CD14-positive monocyte (primary cell): ENCODE data around the gene CGRRF1. TPM values are rescaled to one million over a fixed set of nuclear protein-coding genes. Genes with fewer than 3 reads are reported as not detected.

Experiments used
- DNase-seq, 3 donors: peaks; one replicate each; pipeline ENCODE4 v3.0.0-alpha.2; 2011 to 2022
- H2AFZ ChIP-seq: 2 replicates; pipeline ENCODE4 v1.6.0; 2012; ENCODE audit warnings: mild to moderate bottlenecking, low read depth, low read length, inconsistent platforms; ENCODE audit not compliant: insufficient read depth, poor library complexity, severe bottlenecking
- H3K27ac ChIP-seq, 2 donors: 1 replicate in 1 of 2; 2 replicates in 1 of 2; pipeline ENCODE4 v1.5.1; 2012 to 2013; ENCODE audit warnings: low read length in 2 of 2, control low read depth in 1 of 2, inconsistent platforms in 1 of 2, low read depth in 1 of 2, mild to moderate bottlenecking in 1 of 2
- H3K27me3 ChIP-seq, 2 donors: one replicate each; pipeline versions ENCODE4 v1.6.0 to v1.6.1; 2011 to 2013; ENCODE audit warnings: low read length in 2 of 2; ENCODE audit not compliant: control insufficient read depth in 2 of 2, insufficient read depth in 2 of 2
- H3K36me3 ChIP-seq, 2 donors: replicated peaks in 1 of 2; 1 replicate in 1 of 2; 2 replicates in 1 of 2; pipeline versions ENCODE4 v1.5.1 to v1.6.1; 2012 to 2013; ENCODE audit warnings: low read length in 2 of 2, control low read depth in 1 of 2, inconsistent platforms in 1 of 2, mild to moderate bottlenecking in 1 of 2; ENCODE audit not compliant: insufficient read depth in 2 of 2, control insufficient read depth in 1 of 2
- H3K4me1 ChIP-seq, 2 donors: 1 replicate in 1 of 2; 2 replicates in 1 of 2; pipeline versions ENCODE4 v1.5.1 to v1.6.1; 2012 to 2013; ENCODE audit warnings: low read length in 2 of 2, control low read depth in 1 of 2, inconsistent platforms in 1 of 2, mild to moderate bottlenecking in 1 of 2, moderate library complexity in 1 of 2; ENCODE audit not compliant: insufficient read depth in 2 of 2, control insufficient read depth in 1 of 2
- H3K4me2 ChIP-seq: replicated peaks from 2 replicates; pipeline ENCODE3; 2012; ENCODE audit warnings: low read length, moderate library complexity, mild to moderate bottlenecking; ENCODE audit not compliant: poor library complexity, severe bottlenecking; ENCODE audit errors: extremely low read depth
- H3K4me3 ChIP-seq, 3 experiments: fragments of 200-600 bp in 1 of 3; sonication (generic) in 1 of 3; replicated peaks in 1 of 3; 1 replicate in 2 of 3; 2 replicates in 1 of 3; pipeline ENCODE4 v1.5.1; 2011 to 2013; ENCODE audit warnings: low read length in 3 of 3, mild to moderate bottlenecking in 3 of 3, control low read depth in 2 of 3, low read depth in 2 of 3, inconsistent platforms in 1 of 3, moderate library complexity in 1 of 3
- H3K79me2 ChIP-seq: 2 replicates; pipeline ENCODE4 v1.6.0; 2012; ENCODE audit warnings: mild to moderate bottlenecking, control low read depth, inconsistent platforms, low read length, moderate library complexity; ENCODE audit not compliant: insufficient read depth
- H3K9ac ChIP-seq: 2 replicates; pipeline ENCODE4 v1.6.0; 2017; ENCODE audit warnings: low read length, mild to moderate bottlenecking; ENCODE audit not compliant: insufficient read depth, poor library complexity, severe bottlenecking
- H3K9me3 ChIP-seq, 2 donors: replicated peaks in 1 of 2; 1 replicate in 1 of 2; 2 replicates in 1 of 2; pipeline versions ENCODE4 v1.5.1 to v1.6.1; 2012 to 2013; ENCODE audit warnings: low read length in 2 of 2, control low read depth in 1 of 2; ENCODE audit not compliant: control insufficient read depth in 1 of 2, insufficient read depth in 1 of 2
- H4K20me1 ChIP-seq: 2 replicates; pipeline ENCODE4 v1.6.0; 2012; ENCODE audit warnings: mild to moderate bottlenecking, low read length, control low read depth, moderate library complexity; ENCODE audit not compliant: insufficient read depth
- H3K27ac Mint-ChIP-seq, 7 donors: one replicate each; pipeline ENCODE4 v1.8.0; 2020; ENCODE audit warnings: mild to moderate bottlenecking in 7 of 7, mixed read lengths in 7 of 7, moderate library complexity in 6 of 7, inconsistent platforms in 2 of 7
- H3K27me3 Mint-ChIP-seq, 3 donors: one replicate each; pipeline ENCODE4 v1.8.0; 2021 to 2022; ENCODE audit warnings: low read depth in 3 of 3, mild to moderate bottlenecking in 3 of 3, mixed read lengths in 3 of 3, moderate library complexity in 3 of 3, inconsistent platforms in 1 of 3
- H3K36me3 Mint-ChIP-seq, 2 donors: one replicate each; pipeline ENCODE4 v1.8.0; 2020; ENCODE audit warnings: mixed read lengths in 2 of 2, inconsistent platforms in 1 of 2, mild to moderate bottlenecking in 1 of 2
- H3K4me1 Mint-ChIP-seq: one replicate; pipeline ENCODE4 v1.8.0; 2020; ENCODE audit warnings: mild to moderate bottlenecking, mixed read lengths
- H3K4me3 Mint-ChIP-seq, 2 donors: one replicate each; pipeline ENCODE4 v1.8.0; 2020; ENCODE audit warnings: mild to moderate bottlenecking in 2 of 2, mixed read lengths in 2 of 2, moderate library complexity in 1 of 2
- H3K9me3 Mint-ChIP-seq, 7 donors: one replicate each; pipeline ENCODE4 v1.8.0; 2020 to 2022; ENCODE audit warnings: mixed read lengths in 7 of 7, mild to moderate bottlenecking in 6 of 7, moderate library complexity in 6 of 7, inconsistent platforms in 2 of 7
- WGBS: methylation state at CpG from one replicate; pipeline ENCODE4 v1.1.5; 2013; ENCODE audit warnings: missing lambda C conversion rate; ENCODE audit not compliant: insufficient coverage; 5-methylcytosine and 5-hydroxymethylcytosine counted together
- intact Hi-C, 2 donors: fragments of 100-400 bp; cut with micrococcal nuclease; formaldehyde crosslinking; loops; one replicate each; pipeline versions ENCODE4 v1.15.0 to v1.15.1; 2023
- polyA plus RNA-seq, 3 donors: library from polyadenylated mRNA; depleted of rRNA in 1 of 3; unstranded in 2 of 3; stranded (reverse) in 1 of 3; fragments of 300-500 nt in 2 of 3; fragments of >200 nt in 1 of 3; fragmentation: Illumina TruSeq in 2 of 3; gene quantifications; 1 replicate in 2 of 3; 2 replicates in 1 of 3; pipeline ENCODE4 v1.2.3, GENCODE V29; 2012 to 2021
- TF ChIP-seq, protein P1 (sequence below): fragments of 200-600 bp; IDR thresholded peaks from one replicate; pipeline ENCODE4 v1.8.0; 2022; ENCODE audit warnings: antibody characterized with exemption, mild to moderate bottlenecking

The CGRRF1 gene
- polyA plus RNA-seq, 3 donors = 5.8 to 19.4 (median 18.6) TPM

DNA sequence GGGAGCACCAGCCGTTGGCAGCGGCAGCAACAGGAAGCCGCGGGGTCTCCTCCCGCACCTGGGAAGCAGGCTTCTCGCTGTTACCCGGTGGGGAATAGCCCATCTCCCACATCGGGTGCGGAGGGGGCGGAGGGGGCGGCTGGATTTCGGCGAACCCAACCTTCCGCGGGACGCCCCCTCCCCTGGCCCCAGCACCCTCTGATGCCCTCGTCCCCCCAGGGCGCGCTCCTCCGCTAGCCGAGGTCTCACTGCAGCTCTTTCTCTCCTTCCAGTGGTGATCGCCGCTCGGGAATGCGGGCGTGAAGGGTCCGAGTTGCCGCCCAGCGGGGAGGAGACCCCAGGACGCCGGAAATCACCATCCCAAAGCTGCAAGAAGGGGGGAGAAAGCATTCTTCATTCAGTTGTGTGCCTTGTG, 57.5 kb downstream of the CGRRF1 start:
- H3K36me3 ChIP-seq = no peaks in the 10 kb centered on the region
- H3K9me3 ChIP-seq = peaks cover 2 to 12% of the 10 kb centered on the region in 2 donors
- H3K79me2 ChIP-seq = no peaks in the 10 kb centered on the region
- under 1% methylated on average over 17 of the region's 31 CpGs for WGBS
- H3K27me3 ChIP-seq = peaks cover 31 to 67% of the 10 kb centered on the region in 2 donors
- H3K4me2 ChIP-seq = peak overlapping the region; percentile 99
- Mint-ChIP-seq H3K27ac (no peak overlapping the region), H3K27me3 (peaks cover 50 to 57% (median 56%) of the 10 kb centered on the region in 3 donors), H3K4me1 (peaks cover 28% of the 10 kb centered on the region), H3K4me3 (peak overlapping the region; percentile 95 to 97), H3K9me3 (peaks cover 3 to 14% (median 7%) of the 10 kb centered on the region in 7 donors), H3K36me3 (peaks cover 4 to 10% of the 10 kb centered on the region in 2 donors)
- peaks cover 41 to 49% of the 10 kb centered on the region in 2 donors for H3K4me1 ChIP-seq
- no peak for DNase-seq
- intact Hi-C loops = loop anchor here in 1 of 2 donors (5.0 kb wide), 1 partner anchor 240 kb away; no protein-coding TSS in a partner anchor
- H3K4me3 ChIP-seq = peak overlapping the region; percentile 53 to 84 (median 62)
- no peaks in the 10 kb centered on the region for H4K20me1 ChIP-seq
- H2AFZ ChIP-seq = peak overlapping the region; percentile 98
- no peak overlapping the region for H3K27ac ChIP-seq
- TF ChIP-seq, protein P1, sequence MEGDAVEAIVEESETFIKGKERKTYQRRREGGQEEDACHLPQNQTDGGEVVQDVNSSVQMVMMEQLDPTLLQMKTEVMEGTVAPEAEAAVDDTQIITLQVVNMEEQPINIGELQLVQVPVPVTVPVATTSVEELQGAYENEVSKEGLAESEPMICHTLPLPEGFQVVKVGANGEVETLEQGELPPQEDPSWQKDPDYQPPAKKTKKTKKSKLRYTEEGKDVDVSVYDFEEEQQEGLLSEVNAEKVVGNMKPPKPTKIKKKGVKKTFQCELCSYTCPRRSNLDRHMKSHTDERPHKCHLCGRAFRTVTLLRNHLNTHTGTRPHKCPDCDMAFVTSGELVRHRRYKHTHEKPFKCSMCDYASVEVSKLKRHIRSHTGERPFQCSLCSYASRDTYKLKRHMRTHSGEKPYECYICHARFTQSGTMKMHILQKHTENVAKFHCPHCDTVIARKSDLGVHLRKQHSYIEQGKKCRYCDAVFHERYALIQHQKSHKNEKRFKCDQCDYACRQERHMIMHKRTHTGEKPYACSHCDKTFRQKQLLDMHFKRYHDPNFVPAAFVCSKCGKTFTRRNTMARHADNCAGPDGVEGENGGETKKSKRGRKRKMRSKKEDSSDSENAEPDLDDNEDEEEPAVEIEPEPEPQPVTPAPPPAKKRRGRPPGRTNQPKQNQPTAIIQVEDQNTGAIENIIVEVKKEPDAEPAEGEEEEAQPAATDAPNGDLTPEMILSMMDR = peak; percentile 1
- H3K9ac ChIP-seq = peak overlapping the region; percentile 55

DNA sequence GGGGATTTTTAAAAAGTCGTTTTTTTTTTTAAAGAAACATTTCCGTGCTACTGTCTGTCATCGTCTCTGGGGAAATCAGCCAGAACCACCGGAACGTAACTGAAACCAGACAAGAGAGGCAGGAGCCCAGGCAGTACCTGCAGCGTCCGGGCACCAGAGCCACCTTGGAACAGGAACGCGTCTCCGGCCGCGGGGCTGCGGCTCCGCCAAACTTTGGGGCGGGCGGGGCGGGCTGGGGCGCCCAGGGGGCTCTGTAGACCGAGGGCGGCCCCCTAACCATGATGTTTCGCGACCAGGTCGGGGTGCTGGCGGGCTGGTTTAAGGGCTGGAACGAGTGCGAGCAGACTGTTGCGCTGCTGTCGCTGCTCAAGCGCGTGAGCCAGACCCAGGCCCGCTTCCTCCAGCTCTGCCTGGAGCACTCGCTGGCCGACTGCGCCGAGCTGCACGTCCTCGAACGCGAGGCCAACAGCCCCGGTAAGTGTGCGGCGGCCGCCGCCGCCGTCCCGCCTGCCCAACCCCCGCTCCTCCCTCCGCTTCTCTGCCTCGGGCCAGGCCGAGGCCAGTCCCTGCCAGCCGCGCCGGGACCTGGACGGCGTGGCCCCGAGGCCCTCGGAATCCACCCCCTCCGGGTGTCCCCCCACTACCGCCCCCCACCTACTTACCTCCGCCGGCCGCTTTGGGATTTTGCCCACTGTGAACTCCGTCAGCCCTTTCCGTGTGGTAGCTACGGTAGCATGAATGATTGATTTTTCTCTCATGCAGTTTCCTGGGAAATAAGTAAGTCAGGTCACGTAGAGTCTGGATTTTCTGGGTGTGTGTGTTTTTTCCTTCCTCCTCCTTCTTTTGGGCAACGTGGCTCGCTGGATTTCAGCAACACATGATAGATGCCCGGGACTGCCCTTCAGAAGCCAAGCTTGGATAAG, 58.2 kb downstream of the CGRRF1 start:
- H3K4me1 Mint-ChIP-seq = peaks cover 28% of the 10 kb centered on the region
- peak overlapping the region; percentile 95 to 97 for H3K4me3 Mint-ChIP-seq

More for the DNA sequence above, 58.2 kb downstream of the CGRRF1 start:
- Histone ChIP-seq H3K79me2 (no peaks in the 10 kb centered on the region), H4K20me1 (no peaks in the 10 kb centered on the region), H3K36me3 (no peaks in the 10 kb centered on the region), H2AFZ (peak overlapping the region; percentile 98), H3K4me3 (peak overlapping the region; percentile 53 to 84 (median 62)), H3K27me3 (peaks cover 31 to 65% of the 10 kb centered on the region in 2 donors), H3K9me3 (peaks cover 5 to 16% of the 10 kb centered on the region in 2 donors), H3K4me1 (peaks cover 41 to 49% of the 10 kb centered on the region in 2 donors), H3K4me2 (peak overlapping the region; percentile 99), H3K27ac (no peak overlapping the region), H3K9ac (peak overlapping the region; percentile 55)
- Mint-ChIP-seq H3K36me3 (peaks cover 6 to 10% of the 10 kb centered on the region in 2 donors), H3K27ac (peak overlapping the region in 1 of 7 donors; percentile 48), H3K27me3 (peaks cover 47 to 57% (median 56%) of the 10 kb centered on the region in 3 donors), H3K9me3 (peaks cover 7 to 19% (median 11%) of the 10 kb centered on the region in 7 donors)
- under 1% methylated on average over 43 of the region's 70 CpGs for WGBS
- intact Hi-C loops = loop anchor here in 1 of 2 donors (5.0 kb wide), 1 partner anchor 239 kb away; no protein-coding TSS in a partner anchor
- DNase-seq = peak in 2 of 3 donors; percentile 32
- TF ChIP-seq, protein P1 = no peak
